Measurements from ENCODE around the gene CCR8. TPM values are rescaled to one million over a fixed set of nuclear protein-coding genes. Genes with fewer than 3 reads are reported as not detected.

The CCR8 gene
- total RNA-seq, 1 experiment from 2014 or later = not detected

GRCh38 chr3:39334205-39334604 is 4.7 kb downstream of the CCR8 start:
- Histone ChIP-seq H3K27me3 (ENCODE audit: insufficient read depth, low read length) (no peaks in the 10 kb centered on the region), H3K9ac (ENCODE audit: low read length) (no peak overlapping the region), H3K9me3 (ENCODE audit: control insufficient read depth in 1 of 2, insufficient read depth in 1 of 2, low read depth in 1 of 2, low read length in 2 of 2) (no peaks in the 10 kb centered on the region), H4K20me1 (ENCODE audit: insufficient read depth) (no peaks in the 10 kb centered on the region), H2AFZ (ENCODE audit: low read depth, low read length, poor library complexity, severe bottlenecking) (no peak overlapping the region), H3K4me2 (ENCODE audit: low read length) (no peak overlapping the region), H3K4me1 (ENCODE audit: control insufficient read depth in 1 of 2, insufficient read depth in 2 of 2, low read length in 2 of 2) (no peaks in the 10 kb centered on the region), H3K36me3 (ENCODE audit: control insufficient read depth in 1 of 2, insufficient read depth in 2 of 2, low read length in 2 of 2) (no peaks in the 10 kb centered on the region), H3K79me2 (ENCODE audit: insufficient read depth, low read length) (no peaks in the 10 kb centered on the region), H3K9me2 (ENCODE audit: insufficient read depth) (no peaks in the 10 kb centered on the region), H3K4me3 (replicated peaks in 1 of 2; ENCODE audit: low read depth in 1 of 2, low read length in 2 of 2) (no peak overlapping the region), H3K27ac (ENCODE audit: low read depth, low read length) (no peak overlapping the region)
- no TSS peak for BruUV-seq (replicated peaks)
- DNase-seq (ENCODE audit: low read depth, low spot score) (no peak), ATAC-seq (no peak)
- POLR2A ChIA-PET = no interaction called here
- intact Hi-C loops (cut with micrococcal nuclease) = no loop called here
- CTCF ChIA-PET = no interaction called here
- RAD21 ChIA-PET (ENCODE audit: low non-redundant PET in 1 of 2, low total read pairs in 2 of 2, uncharacterized antibody in 2 of 2, unreplicated experiment in 2 of 2) = no interaction called here
- TF ChIP-seq CTCF (IDR thresholded peaks at IDR 0.05 in 2 of 3, conservative IDR thresholded peaks at IDR 0.05 in 1 of 3; ENCODE audit: borderline replicate concordance in 1 of 3, insufficient read depth in 1 of 3, low read depth in 2 of 3, low read length in 2 of 3) = no peak
- no peak for TF ChIP-seq POLR2A (IDR thresholded peaks at IDR 0.05; ENCODE audit: borderline replicate concordance, extremely low read depth, insufficient read depth, insufficient read length)

GRCh38 chr3:39338201-39338600 is 8.7 kb downstream of the CCR8 start:
- ATAC-seq (no peak), DNase-seq (ENCODE audit: low read depth, low spot score) (no peak)
- Histone ChIP-seq H4K20me1 (ENCODE audit: insufficient read depth) (no peaks in the 10 kb centered on the region), H3K4me1 (ENCODE audit: control insufficient read depth in 1 of 2, insufficient read depth in 2 of 2, low read length in 2 of 2) (no peaks in the 10 kb centered on the region), H2AFZ (ENCODE audit: low read depth, low read length, poor library complexity, severe bottlenecking) (no peak overlapping the region), H3K9me2 (ENCODE audit: insufficient read depth) (0 out of 2 replicates have a peak, but pooled peaks cover 3% of the 10 kb centered on the region), H3K27me3 (ENCODE audit: insufficient read depth, low read length) (peaks cover 12% of the 10 kb centered on the region), H3K4me3 (replicated peaks in 1 of 2; ENCODE audit: low read depth in 1 of 2, low read length in 2 of 2) (no peak overlapping the region), H3K9me3 (ENCODE audit: control insufficient read depth in 1 of 2, insufficient read depth in 1 of 2, low read depth in 1 of 2, low read length in 2 of 2) (no peaks in the 10 kb centered on the region), H3K79me2 (ENCODE audit: insufficient read depth, low read length) (no peaks in the 10 kb centered on the region), H3K9ac (ENCODE audit: low read length) (no peak overlapping the region), H3K27ac (ENCODE audit: low read depth, low read length) (no peak overlapping the region), H3K4me2 (ENCODE audit: low read length) (no peak overlapping the region), H3K36me3 (ENCODE audit: control insufficient read depth in 1 of 2, insufficient read depth in 2 of 2, low read length in 2 of 2) (no peaks in the 10 kb centered on the region)
- ChIA-PET CTCF (no interaction called here), POLR2A (no interaction called here), RAD21 (ENCODE audit: low non-redundant PET in 1 of 2, low total read pairs in 2 of 2, uncharacterized antibody in 2 of 2, unreplicated experiment in 2 of 2) (no interaction called here)
- BruUV-seq (replicated peaks) = no TSS peak
- intact Hi-C loops (cut with micrococcal nuclease) = no loop called here
- TF ChIP-seq EGR1 (IDR thresholded peaks at IDR 0.05; ENCODE audit: low read depth) = no peak
- no peak for TF ChIP-seq SIN3A (IDR thresholded peaks at IDR 0.05; ENCODE audit: low read depth)
- no peak for TF ChIP-seq TCF7L2 (IDR thresholded peaks at IDR 0.05; ENCODE audit: borderline replicate concordance, extremely low read depth, insufficient read depth, insufficient read length)
- TF ChIP-seq EZH2phosphoT487 (IDR thresholded peaks at IDR 0.05; ENCODE audit: borderline replicate concordance) = no peak
- TF ChIP-seq SRF (IDR thresholded peaks at IDR 0.05; ENCODE audit: low read depth) = no peak
- TF ChIP-seq CTCF (IDR thresholded peaks at IDR 0.05 in 2 of 3, conservative IDR thresholded peaks at IDR 0.05 in 1 of 3; ENCODE audit: borderline replicate concordance in 1 of 3, insufficient read depth in 1 of 3, low read depth in 2 of 3, low read length in 2 of 3) = no peak
- no peak for TF ChIP-seq SP1 (IDR thresholded peaks at IDR 0.05; ENCODE audit: low read depth)
- no peak for TF ChIP-seq RAD21 (IDR thresholded peaks at IDR 0.05; ENCODE audit: low read depth)
- no peak for TF ChIP-seq ELF1 (IDR thresholded peaks at IDR 0.05; ENCODE audit: borderline replicate concordance, low read depth)
- no peak for TF ChIP-seq ZNF274 (IDR thresholded peaks at IDR 0.05; ENCODE audit: low read depth, low read length)
- TF ChIP-seq FOSL1 (IDR thresholded peaks at IDR 0.05; ENCODE audit: low read depth) = no peak
- TF ChIP-seq YY1 (IDR thresholded peaks at IDR 0.05; ENCODE audit: extremely low read depth, insufficient replicate concordance, low read depth, low read length) = no peak
- no peak for TF ChIP-seq POLR2A (IDR thresholded peaks at IDR 0.05; ENCODE audit: borderline replicate concordance, extremely low read depth, insufficient read depth, insufficient read length)
- no peak for TF ChIP-seq MAX (IDR thresholded peaks at IDR 0.05)
